Endothelial cell of umbilical vein (primary cell): Measurements from ENCODE around the gene APOO. TPM values are rescaled to one million over a fixed set of nuclear protein-coding genes. Genes with fewer than 3 reads are reported as not detected.
A peak's percentile ranks its signal among the peaks of the same experiment; 100 is the strongest.

Experiments used
- BruUV-seq: library from RNA; stranded (reverse); fragments of 400-500 nt; replicated peaks from 2 replicates; lab custom pipeline; 2021; lab: Mats Ljungman, UMichigan
- CTCF ChIA-PET: fragments of 300-600, 350-600 bp; sonication (Branson Sonifier 250); formaldehyde crosslinking; loops from one replicate; lab custom pipeline; 2021; ENCODE audit warnings: antibody characterized with exemption, inconsistent platforms; lab: Charles Lee
- POLR2A ChIA-PET: fragments of 300-600, 350-600 bp; sonication (Branson Sonifier 250); formaldehyde crosslinking; loops from one replicate; lab custom pipeline; 2021; ENCODE audit warnings: antibody characterized with exemption, inconsistent platforms; lab: Charles Lee
- DNase-seq: peaks from one replicate; pipeline ENCODE4 v3.0.0-alpha.2; 2011; ENCODE audit warnings: low read depth, low spot score
- FAIRE-seq: peaks from 2 replicates; lab custom pipeline; 2011; peaks lifted over from hg19 to GRCh38; lab: Jason Lieb, UNC
- H2AFZ ChIP-seq: 2 replicates; pipeline ENCODE4 v1.6.0; 2012; ENCODE audit warnings: low read depth, low read length, control low read depth, inconsistent platforms
- H3K27ac ChIP-seq: 2 replicates; pipeline ENCODE4 v1.5.1; 2011; ENCODE audit warnings: low read depth, mild to moderate bottlenecking, control low read depth, low read length, moderate library complexity; ENCODE audit not compliant: insufficient read depth
- H3K27me3 ChIP-seq, 2 experiments: 2 replicates each; pipeline versions ENCODE4 v1.6.0 to v1.6.1; 2011; ENCODE audit warnings: low read length in 2 of 2, mixed read lengths in 1 of 2; ENCODE audit not compliant: control insufficient read depth in 2 of 2, insufficient read depth in 2 of 2
- H3K36me3 ChIP-seq, 2 experiments: 2 replicates in 1 of 2; 3 replicates in 1 of 2; pipeline ENCODE4 v1.5.1; 2011; ENCODE audit warnings: low read length in 2 of 2, mild to moderate bottlenecking in 1 of 2, moderate library complexity in 1 of 2; ENCODE audit not compliant: control insufficient read depth in 2 of 2, insufficient read depth in 2 of 2; ENCODE audit errors: extremely low read depth in 1 of 2
- H3K4me1 ChIP-seq: 3 replicates; pipeline ENCODE4 v1.5.1; 2011; ENCODE audit warnings: mild to moderate bottlenecking, low read length; ENCODE audit not compliant: control insufficient read depth, insufficient read depth; ENCODE audit errors: extremely low read depth
- H3K4me2 ChIP-seq: 2 replicates; pipeline ENCODE4 v1.6.1; 2011; ENCODE audit warnings: low read length, control low read depth, mixed read lengths; ENCODE audit not compliant: insufficient read depth
- H3K4me3 ChIP-seq, 3 experiments: fragments of 200-600 bp in 1 of 3; sonication (generic), shearing (Covaris generic) in 1 of 3; replicated peaks in 1 of 3; 2 replicates each; pipeline ENCODE4 v1.5.1; 2011 to 2016; ENCODE audit warnings: control low read depth in 3 of 3, low read length in 3 of 3, mild to moderate bottlenecking in 2 of 3, inconsistent platforms in 1 of 3, low read depth in 1 of 3, moderate library complexity in 1 of 3; ENCODE audit not compliant: insufficient read depth in 1 of 3
- H3K79me2 ChIP-seq: 2 replicates; pipeline ENCODE4 v1.6.0; 2012; ENCODE audit warnings: low read length, inconsistent platforms; ENCODE audit not compliant: control insufficient read depth, insufficient read depth
- H3K9ac ChIP-seq: replicated peaks from 2 replicates; pipeline ENCODE3; 2011; ENCODE audit warnings: low read length, control low read depth; ENCODE audit not compliant: insufficient read depth; ENCODE audit errors: extremely low read depth
- H3K9me1 ChIP-seq: replicated peaks from 3 replicates; pipeline ENCODE4 v1.6.0; 2011; ENCODE audit warnings: mild to moderate bottlenecking, low read length; ENCODE audit not compliant: control insufficient read depth, insufficient read depth; ENCODE audit errors: extremely low read depth
- H3K9me3 ChIP-seq: replicated peaks from 2 replicates; pipeline ENCODE4 v1.5.1; 2012; ENCODE audit warnings: low read length, inconsistent platforms; ENCODE audit not compliant: control insufficient read depth, insufficient read depth
- H4K20me1 ChIP-seq: replicated peaks from 2 replicates; pipeline ENCODE3; 2011; ENCODE audit warnings: mild to moderate bottlenecking, low read length; ENCODE audit not compliant: control insufficient read depth, insufficient read depth; ENCODE audit errors: extremely low read depth
- CTCF ChIP-seq, 2 donors: IDR thresholded peaks; 1 replicate in 1 of 2; 2 replicates in 1 of 2; pipeline ENCODE4 v1.5.1; 2011; ENCODE audit warnings: low read length in 2 of 2, mild to moderate bottlenecking in 2 of 2, moderate library complexity in 2 of 2, control low read depth in 1 of 2, inconsistent platforms in 1 of 2, low read depth in 1 of 2; ENCODE audit not compliant: insufficient read depth in 1 of 2; ENCODE audit errors: extremely low read depth in 1 of 2
- EZH2 ChIP-seq: IDR thresholded peaks from 2 replicates; pipeline ENCODE4 v1.6.1; 2012; ENCODE audit warnings: borderline replicate concordance, low read depth, mild to moderate bottlenecking, moderate library complexity, low read length, inconsistent platforms; ENCODE audit not compliant: severe bottlenecking
- FOS ChIP-seq: IDR thresholded peaks from 2 replicates; pipeline ENCODE4 v1.6.1; 2011; ENCODE audit warnings: mild to moderate bottlenecking, low read length, moderate library complexity, borderline replicate concordance; ENCODE audit not compliant: insufficient read depth
- GATA2 ChIP-seq: IDR thresholded peaks from 2 replicates; pipeline ENCODE4 v1.7.0; 2011; ENCODE audit warnings: low read depth, mild to moderate bottlenecking, moderate library complexity, mixed read lengths, low read length; ENCODE audit not compliant: insufficient read length, insufficient read depth
- JUN ChIP-seq: IDR thresholded peaks from 2 replicates; pipeline ENCODE4 v1.6.1; 2011; ENCODE audit warnings: borderline replicate concordance, low read depth; ENCODE audit not compliant: insufficient read length, insufficient read depth
- MAX ChIP-seq: IDR thresholded peaks from 2 replicates; pipeline ENCODE4 v1.6.1; 2011; ENCODE audit not compliant: insufficient read depth, insufficient read length
- MYC ChIP-seq: IDR thresholded peaks from one replicate; pipeline ENCODE4 v1.6.1; 2011; ENCODE audit warnings: mild to moderate bottlenecking, low read depth, low read length
- POLR2A ChIP-seq: IDR thresholded peaks from 2 replicates; pipeline ENCODE4 v1.6.1; 2012; ENCODE audit warnings: low read depth, mild to moderate bottlenecking, control low read depth, low read length
- POLR2AphosphoS5 ChIP-seq: IDR thresholded peaks from 2 replicates; pipeline ENCODE4 v1.6.1; 2012; ENCODE audit warnings: low read depth, mild to moderate bottlenecking, control low read depth, low read length, moderate library complexity; ENCODE audit not compliant: insufficient read depth
- dilution Hi-C: fragments of 300-500 bp; cut with MboI; formaldehyde crosslinking; loops from one replicate; pipeline ENCODE4 v1.15.0; 2019; ENCODE audit warnings: low sequenced_read_pairs; ENCODE audit not compliant: extremely low pct_ligation_motif_present
- intact Hi-C: fragments of 100-400 bp; cut with micrococcal nuclease; formaldehyde crosslinking; loops from one replicate; pipeline ENCODE4 v1.10.0; 2022
- polyA plus RNA-seq, 4 experiments: library from polyadenylated mRNA; depleted of rRNA in 3 of 4; stranded (reverse) in 3 of 4; unstranded in 1 of 4; fragments of >200 nt; gene quantifications; 2 replicates each; pipeline versions ENCODE4 v1.2.1 to v1.2.3, GENCODE V29; 2011 to 2012; ENCODE audit warnings: missing spikeins in 1 of 4
- total RNA-seq: library from RNA; stranded (reverse); gene quantifications from 2 replicates; pipeline ENCODE4 v1.2.3, GENCODE V29; 2021

APOO gene
- total and polyA plus RNA-seq, 2 donors (not counting 3 experiments of a cell fraction or from before 2014, with no cell fraction given), result 9.8 to 24.3 TPM

- peaks cover 9% of the 10 kb centered on the region for H3K4me1 ChIP-seq
- intact Hi-C loops (loop anchor here (10.0 kb wide), 1 partner anchor 93 kb away; no protein-coding TSS in a partner anchor), dilution Hi-C loops (no loop called here)
- H3K27ac ChIP-seq, result no peak overlapping the region
- H2AFZ ChIP-seq, result no peak overlapping the region
- CTCF ChIA-PET, result interaction anchor here (0.7 to 2.9 kb wide), 2 partner anchors 68 to 114 kb away, joined by 3 to 9 read pairs; no protein-coding TSS in a partner anchor
- no peaks in the 10 kb centered on the region for H4K20me1 ChIP-seq
- DNase-seq (peak; percentile 4), FAIRE-seq (no peak)
- peaks cover 2 to 3% of the 10 kb centered on the region in 2 experiments for H3K36me3 ChIP-seq
- no peak overlapping the region for H3K4me2 ChIP-seq
- H3K9ac ChIP-seq, result no peak overlapping the region
- TF ChIP-seq CTCF (IDR thresholded peaks at IDR 0.05; ENCODE audit: extremely low read depth in 1 of 2, insufficient read depth in 1 of 2, low read depth in 1 of 2, low read length in 2 of 2), result no peak
- TF ChIP-seq JUN, result no peak
- no peak for TF ChIP-seq GATA2
- TF ChIP-seq EZH2, result no peak
- TF ChIP-seq FOS, result no peak
- TF ChIP-seq POLR2A, result no peak
- TF ChIP-seq MAX, result no peak
- no peak for TF ChIP-seq POLR2AphosphoS5
- TF ChIP-seq MYC, result no peak
- no peaks in the 10 kb centered on the region for H3K9me1 ChIP-seq
- no peaks in the 10 kb centered on the region for H3K9me3 ChIP-seq
- H3K4me3 ChIP-seq, result no peak overlapping the region
- H3K79me2 ChIP-seq, result peaks cover 20% of the 10 kb centered on the region
- no peaks in the 10 kb centered on the region for H3K27me3 ChIP-seq
- no TSS peak for BruUV-seq
- POLR2A ChIA-PET, result no interaction called here
These were observed 120.0 kb downstream of the APOO start for GRCh38 chrX:23787745-23788118.
